OCI-LY7 (cell line): ENCODE results near the gene RIT2. TPM values are rescaled to one million over a fixed set of nuclear protein-coding genes. Genes with fewer than 3 reads are reported as not detected.

ENCODE experiments used
- BruUV-seq: library from RNA; stranded (reverse); fragments of 400-500 nt; replicated peaks from 2 replicates; lab custom pipeline; 2021; lab: Mats Ljungman, UMichigan
- CTCF ChIA-PET: fragments of 300-600 bp; sonication (Branson Sonifier 250); formaldehyde crosslinking; loops from one replicate; lab custom pipeline; 2022; ENCODE audit warnings: antibody characterized with exemption; ENCODE audit not compliant: unreplicated experiment; lab: Charles Lee
- POLR2A ChIA-PET: fragments of 300-600 bp; sonication (Branson Sonifier 250); formaldehyde crosslinking; loops from one replicate; lab custom pipeline; 2022; ENCODE audit warnings: antibody characterized with exemption; lab: Charles Lee
- DNase-seq: peaks from one replicate; pipeline ENCODE4 v3.0.0-alpha.2; 2015; ENCODE audit warnings: low spot score
- H2AFZ ChIP-seq: fragments of 200-600 bp; sonication (generic), shearing (Covaris generic); 2 replicates; pipeline ENCODE4 v1.6.1; 2014; ENCODE audit warnings: mild to moderate bottlenecking, antibody characterized with exemption, low read length, moderate library complexity
- H3K27ac ChIP-seq: fragments of 200-600 bp; sonication (generic); 2 replicates; pipeline ENCODE4 v1.5.1; 2014; ENCODE audit warnings: mixed run types, low read depth, mild to moderate bottlenecking, moderate library complexity, low read length, inconsistent platforms; ENCODE audit not compliant: poor library complexity, severe bottlenecking
- H3K36me3 ChIP-seq: fragments of 200-600 bp; sonication (generic); 2 replicates; pipeline ENCODE4 v1.6.1; 2014; ENCODE audit warnings: mild to moderate bottlenecking, antibody characterized with exemption, low read length, moderate library complexity, mixed read lengths; ENCODE audit not compliant: insufficient read depth
- H3K4me1 ChIP-seq: fragments of 200-600 bp; sonication (generic); 2 replicates; pipeline ENCODE4 v1.5.1; 2014; ENCODE audit warnings: mild to moderate bottlenecking, low read length; ENCODE audit not compliant: insufficient read depth, poor library complexity, severe bottlenecking
- H3K4me2 ChIP-seq: fragments of 200-600 bp; sonication (generic); 2 replicates; pipeline ENCODE4 v1.6.1; 2014; ENCODE audit warnings: mild to moderate bottlenecking, low read length
- H3K4me3 ChIP-seq: fragments of 200-600 bp; sonication (generic); 2 replicates; pipeline ENCODE4 v1.5.1; 2014; ENCODE audit warnings: mild to moderate bottlenecking, low read depth, low read length; ENCODE audit not compliant: poor library complexity, severe bottlenecking
- H3K79me2 ChIP-seq: fragments of 200-600 bp; sonication (generic); 2 replicates; pipeline ENCODE4 v1.6.1; 2016; ENCODE audit warnings: low read depth, mild to moderate bottlenecking, low read length, moderate library complexity, mixed read lengths; ENCODE audit not compliant: insufficient read depth
- H3K9me2 ChIP-seq: fragments of 200-600 bp; sonication (generic); 2 replicates; pipeline ENCODE4 v1.6.1; 2016; ENCODE audit warnings: mild to moderate bottlenecking, low read length, mixed read lengths; ENCODE audit not compliant: insufficient read depth
- H3K9me3 ChIP-seq: fragments of 200-600 bp; sonication (generic); 2 replicates; pipeline ENCODE4 v1.6.1; 2014; ENCODE audit warnings: mild to moderate bottlenecking, mixed run types, low read length, mixed read lengths
- H4K20me1 ChIP-seq: fragments of 200-600 bp; sonication (generic); 2 replicates; pipeline ENCODE4 v1.6.1; 2014; ENCODE audit warnings: mild to moderate bottlenecking, antibody characterized with exemption, low read length, moderate library complexity, mixed read lengths; ENCODE audit not compliant: insufficient read depth
- CTCF ChIP-seq: fragments of 200-600 bp; sonication (generic); conservative IDR thresholded peaks from 2 replicates; pipeline ENCODE4 v1.5.1; 2014; ENCODE audit warnings: mild to moderate bottlenecking, antibody characterized with exemption, low read length, moderate library complexity, mixed read lengths
- EZH2phosphoT487 ChIP-seq: fragments of 200-600 bp; sonication (generic); IDR thresholded peaks from 2 replicates; pipeline ENCODE4 v1.6.1; 2018; ENCODE audit warnings: low read depth, borderline replicate concordance, mild to moderate bottlenecking, mixed run types, antibody characterized with exemption, low read length, moderate library complexity, mixed read lengths
- intact Hi-C: fragments of 100-400 bp; cut with micrococcal nuclease; formaldehyde crosslinking; loops from one replicate; pipeline ENCODE4 v1.10.0; 2022; ENCODE audit not compliant: unreplicated experiment
- total RNA-seq, 2 experiments: library from RNA; depleted of rRNA in 1 of 2; stranded (reverse); fragments of >200 nt in 1 of 2; shearing (Covaris generic) in 1 of 2; gene quantifications; 2 replicates each; pipeline ENCODE4 v1.2.3, GENCODE V29; 2014 to 2022

RIT2 gene
- total RNA-seq, 2 experiments from 2014 or later = not detected

- intact Hi-C loops = no loop called here
- no peaks in the 10 kb centered on the region for H3K79me2 ChIP-seq
- no peak for TF ChIP-seq EZH2phosphoT487
- no peak for TF ChIP-seq CTCF
- ChIA-PET CTCF (no interaction called here), POLR2A (no interaction called here)
- no peak for DNase-seq
- H3K4me1 ChIP-seq = no peaks in the 10 kb centered on the region
- H3K9me3 ChIP-seq = no peaks in the 10 kb centered on the region
- BruUV-seq = no TSS peak
- no peaks in the 10 kb centered on the region for H4K20me1 ChIP-seq
- no peaks in the 10 kb centered on the region for H3K9me2 ChIP-seq
- H2AFZ ChIP-seq = no peak overlapping the region
- no peak overlapping the region for H3K27ac ChIP-seq
- no peak overlapping the region for H3K4me2 ChIP-seq
- H3K36me3 ChIP-seq = no peaks in the 10 kb centered on the region
- no peak overlapping the region for H3K4me3 ChIP-seq
Observed at GRCh38 chr18:43029414-43029813, 86.1 kb downstream of the RIT2 start.

- no peaks in the 10 kb centered on the region for H3K4me1 ChIP-seq
- CTCF ChIA-PET = no interaction called here
- TF ChIP-seq CTCF (no peak), EZH2phosphoT487 (no peak)
- intact Hi-C loops = no loop called here
- no peak overlapping the region for H3K27ac ChIP-seq
- no peaks in the 10 kb centered on the region for H3K79me2 ChIP-seq
- no peaks in the 10 kb centered on the region for H4K20me1 ChIP-seq
- no TSS peak for BruUV-seq
- POLR2A ChIA-PET = interaction anchor here (0.6 kb wide), 2 partner anchors 40 to 179 kb away, joined by 3 read pairs; no protein-coding TSS in a partner anchor
- no peak for DNase-seq
- H2AFZ ChIP-seq = no peak overlapping the region
- no peaks in the 10 kb centered on the region for H3K9me2 ChIP-seq
- H3K36me3 ChIP-seq = no peaks in the 10 kb centered on the region
- H3K4me3 ChIP-seq = no peak overlapping the region
- no peak overlapping the region for H3K4me2 ChIP-seq
- H3K9me3 ChIP-seq = no peaks in the 10 kb centered on the region
Observed at GRCh38 chr18:43022874-43023273, 92.6 kb downstream of the RIT2 start.

GRCh38 chr18:43017622-43018021 is 97.9 kb downstream of the RIT2 start:
- Histone ChIP-seq H3K79me2 (no peaks in the 10 kb centered on the region), H3K36me3 (no peaks in the 10 kb centered on the region), H3K9me3 (no peaks in the 10 kb centered on the region), H3K9me2 (no peaks in the 10 kb centered on the region), H2AFZ (no peak overlapping the region), H3K4me3 (no peak overlapping the region), H3K4me1 (no peaks in the 10 kb centered on the region), H4K20me1 (no peaks in the 10 kb centered on the region), H3K4me2 (no peak overlapping the region), H3K27ac (no peak overlapping the region)
- POLR2A ChIA-PET = interaction anchor here (0.5 kb wide), 1 partner anchor 1409 kb away, joined by 4 read pairs; no protein-coding TSS in a partner anchor
- BruUV-seq = no TSS peak
- TF ChIP-seq CTCF = no peak
- TF ChIP-seq EZH2phosphoT487 = no peak
- intact Hi-C loops = no loop called here
- no peak for DNase-seq
- CTCF ChIA-PET = no interaction called here
